ENCODE results near the gene SRP68. TPM values are rescaled to one million over a fixed set of nuclear protein-coding genes. Genes with fewer than 3 reads are reported as not detected.

SRP68 gene
- total RNA-seq, 4 donors from 2014 or later: 39.8 to 74.2 (median 48.4) TPM

GRCh38 chr17:76027159-76027839, 45.0 kb downstream of the SRP68 start, which contains the start of gene EVPL:
EVPL (minus strand) TSS chr17:76027306; CDS start chr17:76027198, 108 bp downstream.
- no peak for TF ChIP-seq CTCF (IDR thresholded peaks at IDR 0.05; ENCODE audit: low read depth)

- TF ChIP-seq CTCF (IDR thresholded peaks at IDR 0.05; ENCODE audit: low read depth): no peak
Observed at GRCh38 chr17:76026714-76027158, 45.6 kb downstream of the SRP68 start.

GRCh38 chr17:76025294-76025693, 47.0 kb downstream of the SRP68 start:
- no peak for TF ChIP-seq CTCF (IDR thresholded peaks at IDR 0.05; ENCODE audit: low read depth)

- TF ChIP-seq CTCF (IDR thresholded peaks at IDR 0.05; ENCODE audit: low read depth): no peak
Observed at GRCh38 chr17:76024353-76024752, 48.0 kb downstream of the SRP68 start.

GRCh38 chr17:76023900-76024237, 48.4 kb downstream of the SRP68 start:
- TF ChIP-seq CTCF (IDR thresholded peaks at IDR 0.05; ENCODE audit: low read depth): no peak

- no peak for TF ChIP-seq CTCF (IDR thresholded peaks at IDR 0.05; ENCODE audit: low read depth)
Observed at GRCh38 chr17:76022973-76023899, 49.1 kb downstream of the SRP68 start.

GRCh38 chr17:76022285-76022684, 50.0 kb downstream of the SRP68 start:
- TF ChIP-seq CTCF (IDR thresholded peaks at IDR 0.05; ENCODE audit: low read depth): no peak
